GM12878 (cell line): ENCODE results near the gene PLEKHN1. TPM values are rescaled to one million over a fixed set of nuclear protein-coding genes. Genes with fewer than 3 reads are reported as not detected.

Experiments
- BCLAF1 ChIP-seq: fragments of 450-650 bp; IDR thresholded peaks from 2 replicates; pipeline ENCODE4 v1.6.1; 2017; ENCODE audit warnings: antibody characterized with exemption, mild to moderate bottlenecking, moderate library complexity
- CHD1 ChIP-seq: IDR thresholded peaks from 2 replicates; pipeline ENCODE4 v1.6.1; 2012; ENCODE audit warnings: low read depth, low read length, improper control_type of control experiment
- CREB1 ChIP-seq: IDR thresholded peaks from 2 replicates; pipeline ENCODE4 v1.6.1; 2012; ENCODE audit warnings: low read depth, mild to moderate bottlenecking, inconsistent platforms
- CTCF ChIP-seq, 3 experiments: IDR thresholded peaks in 2 of 3; conservative IDR thresholded peaks in 1 of 3; 2 replicates each; pipeline ENCODE4 v1.5.1; 2011; ENCODE audit warnings: low read depth in 3 of 3, low read length in 3 of 3, mild to moderate bottlenecking in 3 of 3, control low read depth in 2 of 3, moderate library complexity in 2 of 3, inconsistent platforms in 1 of 3, mixed read lengths in 1 of 3; ENCODE audit not compliant: control insufficient read depth in 2 of 3, insufficient read depth in 1 of 3; ENCODE audit errors: extremely low read depth in 1 of 3
- EGR1 ChIP-seq, 2 experiments: IDR thresholded peaks; 1 replicate in 1 of 2; 2 replicates in 1 of 2; pipeline ENCODE4 v1.6.1; 2011 to 2012; ENCODE audit warnings: low read depth in 2 of 2, low read length in 2 of 2, borderline replicate concordance in 1 of 2, mild to moderate bottlenecking in 1 of 2, moderate library complexity in 1 of 2
- FOXM1 ChIP-seq: IDR thresholded peaks from 2 replicates; pipeline ENCODE4 v1.6.1; 2012; ENCODE audit warnings: low read depth, mild to moderate bottlenecking, inconsistent platforms, low read length, moderate library complexity
- GABPA ChIP-seq: IDR thresholded peaks from 2 replicates; pipeline ENCODE4 v1.6.1; 2014; ENCODE audit warnings: antibody characterized with exemption, low read depth, mild to moderate bottlenecking, inconsistent platforms
- GATAD2B ChIP-seq: fragments of 450-650 bp; conservative IDR thresholded peaks from 2 replicates; pipeline ENCODE4 v1.6.1; 2017; ENCODE audit warnings: low read depth, mild to moderate bottlenecking, moderate library complexity
- IRF3 ChIP-seq: fragments of 450-650 bp; IDR thresholded peaks from 2 replicates; pipeline ENCODE4 v1.6.1; 2014; ENCODE audit warnings: mild to moderate bottlenecking
- KDM1A ChIP-seq: fragments of 200-600 bp; sonication (generic); IDR thresholded peaks from 2 replicates; pipeline ENCODE4 v1.6.1; 2016; ENCODE audit warnings: borderline replicate concordance
- MYB ChIP-seq: fragments of 150-350 bp; IDR thresholded peaks from 2 replicates; pipeline ENCODE4 v1.6.1; 2014; ENCODE audit warnings: mild to moderate bottlenecking, low read depth, low read length, borderline replicate concordance
- RBBP5 ChIP-seq: fragments of 200-600 bp; sonication (generic); conservative IDR thresholded peaks from 2 replicates; pipeline ENCODE4 v1.6.1; 2016
- RCOR1 ChIP-seq: conservative IDR thresholded peaks from 2 replicates; pipeline ENCODE4 v1.6.1; 2012; ENCODE audit warnings: low read depth, low read length, improper control_type of control experiment
- SIN3A ChIP-seq: IDR thresholded peaks from 2 replicates; pipeline ENCODE4 v1.6.1; 2012; ENCODE audit warnings: low read depth, low read length, improper control_type of control experiment
- ZBTB33 ChIP-seq: fragments of 450-650 bp; IDR thresholded peaks from 2 replicates; pipeline ENCODE4 v1.6.1; 2017; ENCODE audit warnings: mild to moderate bottlenecking
- polyA plus RNA-seq, 11 experiments: library from polyadenylated mRNA; depleted of rRNA in 4 of 11; unstranded in 6 of 11; stranded (reverse) in 5 of 11; fragments of >200 nt; fragmentation: Nextera tagmentation in 4 of 11; fragmentation: Illumina TruSeq in 1 of 11; extraction: Ambion mirVana in 4 of 11; extraction: Trizol in 1 of 11; gene quantifications; 1 replicate in 1 of 11; 2 replicates in 10 of 11; pipeline versions ENCODE4 v1.2.1 to v1.2.3, GENCODE V29; 2011 to 2016; ENCODE audit warnings: inconsistent platforms in 2 of 11, missing spikeins in 2 of 11, low read depth in 1 of 11
- total RNA-seq, 4 experiments: library from RNA; depleted of rRNA in 3 of 4; stranded (reverse); fragments of >200 nt in 3 of 4; fragmentation: Illumina TruSeq in 1 of 4; extraction: Trizol in 1 of 4; gene quantifications; 2 replicates each; pipeline versions ENCODE4 v1.2.1 to v1.2.3, GENCODE V29; 2013 to 2021
- TF ChIP-seq, protein P1 (sequence below): fragments of 450-650 bp; IDR thresholded peaks from 2 replicates; pipeline ENCODE4 v1.6.1; 2017; ENCODE audit warnings: mild to moderate bottlenecking, moderate library complexity

Gene PLEKHN1
- total and polyA plus RNA-seq, 10 of the 15 experiments (the other 5 are each of a cell fraction or from before 2014, with no cell fraction given): 0.04 to 0.26 (median 0.18) TPM; not detected in 6

- no peak for TF ChIP-seq ZBTB33
- TF ChIP-seq CTCF (IDR thresholded peaks at IDR 0.05 in 2 of 3, conservative IDR thresholded peaks at IDR 0.05 in 1 of 3; ENCODE audit: control insufficient read depth in 2 of 3, extremely low read depth in 1 of 3, insufficient read depth in 1 of 3, low read depth in 3 of 3, low read length in 3 of 3): no peak
- TF ChIP-seq EGR1 (IDR thresholded peaks at IDR 0.05; ENCODE audit: borderline replicate concordance in 1 of 2, low read depth in 2 of 2, low read length in 2 of 2): no peak; a peak in 1 of 3 replicates
- TF ChIP-seq, protein P1, sequence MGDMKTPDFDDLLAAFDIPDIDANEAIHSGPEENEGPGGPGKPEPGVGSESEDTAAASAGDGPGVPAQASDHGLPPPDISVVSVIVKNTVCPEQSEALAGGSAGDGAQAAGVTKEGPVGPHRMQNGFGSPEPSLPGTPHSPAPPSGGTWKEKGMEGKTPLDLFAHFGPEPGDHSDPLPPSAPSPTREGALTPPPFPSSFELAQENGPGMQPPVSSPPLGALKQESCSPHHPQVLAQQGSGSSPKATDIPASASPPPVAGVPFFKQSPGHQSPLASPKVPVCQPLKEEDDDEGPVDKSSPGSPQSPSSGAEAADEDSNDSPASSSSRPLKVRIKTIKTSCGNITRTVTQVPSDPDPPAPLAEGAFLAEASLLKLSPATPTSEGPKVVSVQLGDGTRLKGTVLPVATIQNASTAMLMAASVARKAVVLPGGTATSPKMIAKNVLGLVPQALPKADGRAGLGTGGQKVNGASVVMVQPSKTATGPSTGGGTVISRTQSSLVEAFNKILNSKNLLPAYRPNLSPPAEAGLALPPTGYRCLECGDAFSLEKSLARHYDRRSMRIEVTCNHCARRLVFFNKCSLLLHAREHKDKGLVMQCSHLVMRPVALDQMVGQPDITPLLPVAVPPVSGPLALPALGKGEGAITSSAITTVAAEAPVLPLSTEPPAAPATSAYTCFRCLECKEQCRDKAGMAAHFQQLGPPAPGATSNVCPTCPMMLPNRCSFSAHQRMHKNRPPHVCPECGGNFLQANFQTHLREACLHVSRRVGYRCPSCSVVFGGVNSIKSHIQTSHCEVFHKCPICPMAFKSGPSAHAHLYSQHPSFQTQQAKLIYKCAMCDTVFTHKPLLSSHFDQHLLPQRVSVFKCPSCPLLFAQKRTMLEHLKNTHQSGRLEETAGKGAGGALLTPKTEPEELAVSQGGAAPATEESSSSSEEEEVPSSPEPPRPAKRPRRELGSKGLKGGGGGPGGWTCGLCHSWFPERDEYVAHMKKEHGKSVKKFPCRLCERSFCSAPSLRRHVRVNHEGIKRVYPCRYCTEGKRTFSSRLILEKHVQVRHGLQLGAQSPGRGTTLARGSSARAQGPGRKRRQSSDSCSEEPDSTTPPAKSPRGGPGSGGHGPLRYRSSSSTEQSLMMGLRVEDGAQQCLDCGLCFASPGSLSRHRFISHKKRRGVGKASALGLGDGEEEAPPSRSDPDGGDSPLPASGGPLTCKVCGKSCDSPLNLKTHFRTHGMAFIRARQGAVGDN: peak; percentile 67
- TF ChIP-seq CREB1: peak; percentile 78
- TF ChIP-seq RBBP5: no peak
- TF ChIP-seq SIN3A: peak; percentile 54; the same call in 1 of the 2 replicates
- 0 out of 2 replicates have a peak, but pooled peaks have one; percentile 52 for TF ChIP-seq GATAD2B
- TF ChIP-seq KDM1A: no peak
- TF ChIP-seq GABPA: no peak
- TF ChIP-seq IRF3: no peak
- TF ChIP-seq BCLAF1: no peak
- TF ChIP-seq CHD1: no peak
- 0 out of 2 replicates have a peak, but pooled peaks have one; percentile 19 for TF ChIP-seq MYB
- TF ChIP-seq RCOR1: no peak
- no peak for TF ChIP-seq FOXM1
These were observed 47.0 kb downstream of the PLEKHN1 start, which contains the start of gene ISG15 (continued) for GRCh38 chr1:1013105-1013921.
